ENCODE data around the gene CENPVL2.
"Not testable (repeated sequence)": the region's sequence is repeated elsewhere in the genome, so short reads cannot be mapped to it uniquely, and the experiment has no call there.

Gene CENPVL2

GRCh38 chrX:51682720-51683062, at the start of gene CENPVL2:
TSS of gene CENPVL2 (minus strand) at chrX:51682831. CDS start at chrX:51682831, 0 bp downstream.
- not testable (repeated sequence) for DNase-seq

GRCh38 chrX:51728202-51728601, 45.6 kb upstream of the CENPVL2 start:
- no peak for DNase-seq

DNA sequence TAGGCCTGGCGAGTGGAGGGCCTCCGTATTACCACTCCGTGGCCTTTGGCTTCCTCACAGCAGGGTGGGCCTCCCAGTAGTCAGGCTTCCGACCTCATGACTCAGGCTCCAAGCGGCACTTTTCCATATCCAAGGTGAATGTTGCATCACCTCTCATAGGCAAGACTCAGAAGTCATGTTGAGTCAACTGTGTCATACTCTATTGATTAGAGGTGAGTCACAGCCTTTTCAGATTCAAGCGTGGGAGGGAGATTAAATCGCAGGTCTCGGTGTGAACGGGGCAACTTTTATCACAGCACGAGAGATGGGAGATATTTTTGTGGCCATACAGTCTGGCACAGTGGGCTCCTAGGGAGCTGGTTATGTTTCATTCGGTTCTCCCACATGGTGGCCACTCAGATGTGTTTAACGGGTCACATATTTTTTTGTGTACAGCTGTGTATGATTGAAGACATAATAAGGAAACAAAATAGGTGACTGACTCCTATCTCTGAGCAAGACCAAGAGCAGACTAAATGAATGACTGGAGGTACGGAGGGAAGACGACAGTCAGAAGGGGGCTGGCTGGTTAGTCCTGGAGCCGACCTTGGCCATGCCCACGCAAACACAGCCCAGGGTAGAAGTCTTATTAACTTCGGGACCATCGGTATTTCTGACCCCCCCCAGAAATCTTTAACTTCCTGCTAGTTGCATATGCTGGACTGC, 30.5 kb upstream of the CENPVL2 start:
- not testable (repeated sequence) for DNase-seq

DNA sequence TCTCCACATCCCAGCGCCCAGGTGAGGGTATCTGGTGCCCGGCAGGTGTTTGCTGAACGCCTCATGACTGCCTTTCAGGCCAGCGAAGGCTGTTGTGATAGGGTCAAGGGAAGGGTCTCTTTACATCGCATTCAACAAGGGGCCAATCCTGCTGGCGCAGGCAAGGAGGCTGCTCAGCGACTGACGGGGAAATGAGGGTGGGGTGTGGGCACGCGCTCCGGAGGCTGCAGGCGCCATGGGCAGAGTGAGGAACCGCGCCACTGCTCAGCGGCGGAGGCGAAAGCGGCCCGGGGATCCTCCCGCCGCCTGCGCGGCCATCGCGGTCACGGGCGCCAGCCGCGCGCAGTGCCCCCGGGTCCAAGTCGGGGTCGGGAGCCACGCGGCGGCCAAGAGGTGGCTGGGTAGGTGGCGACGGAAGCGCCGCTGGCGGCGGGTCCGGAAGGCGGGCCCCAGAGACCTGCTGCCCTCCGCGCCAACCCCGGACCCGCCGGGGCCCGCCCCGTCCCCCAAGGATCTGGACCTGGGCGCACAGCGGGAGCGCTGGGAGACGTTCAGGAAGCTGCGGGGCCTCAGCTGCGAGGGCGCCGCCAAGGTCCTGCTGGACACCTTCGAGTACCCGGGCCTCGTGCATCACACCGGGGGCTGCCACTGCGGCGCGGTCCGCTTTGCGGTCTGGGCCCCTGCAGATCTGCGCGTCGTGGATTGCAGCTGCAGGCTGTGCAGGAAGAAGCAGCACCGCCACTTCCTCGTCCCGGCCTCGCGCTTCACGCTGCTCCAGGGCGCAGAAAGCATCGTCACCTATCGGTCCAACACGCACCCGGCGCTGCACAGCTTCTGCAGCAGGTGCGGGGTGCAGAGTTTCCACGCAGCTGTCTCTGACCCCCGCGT, 27.9 kb upstream of the CENPVL2 start, which contains the start of gene CENPVL1:
TSS of gene CENPVL1 (plus strand) at position 236 of the 888 bp plus-strand sequence. CDS start at position 236, 0 bp downstream.
- not testable (repeated sequence) for DNase-seq

DNA sequence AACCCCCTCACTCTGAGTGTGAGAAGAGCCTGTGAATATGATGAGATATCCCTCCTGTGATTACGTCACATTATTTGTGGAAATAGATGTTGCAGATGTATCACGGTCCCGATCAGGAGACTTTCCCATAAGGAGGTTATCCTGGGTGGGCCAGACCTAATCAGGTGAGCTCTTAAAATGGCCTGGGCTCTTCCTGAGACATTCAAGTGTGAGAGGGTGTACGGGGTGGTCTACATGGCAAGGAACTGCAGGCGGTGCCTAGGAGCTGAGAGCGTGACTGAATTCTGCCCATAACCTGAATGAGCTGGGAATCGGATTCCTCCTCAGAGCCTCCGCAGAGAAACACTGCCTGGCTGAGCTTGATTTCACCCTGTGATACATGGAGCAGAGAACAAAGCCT, 14.8 kb upstream of the CENPVL2 start:
- no peak for DNase-seq

GRCh38 chrX:51694254-51694653, 11.6 kb upstream of the CENPVL2 start:
- DNase-seq, result no peak

DNA sequence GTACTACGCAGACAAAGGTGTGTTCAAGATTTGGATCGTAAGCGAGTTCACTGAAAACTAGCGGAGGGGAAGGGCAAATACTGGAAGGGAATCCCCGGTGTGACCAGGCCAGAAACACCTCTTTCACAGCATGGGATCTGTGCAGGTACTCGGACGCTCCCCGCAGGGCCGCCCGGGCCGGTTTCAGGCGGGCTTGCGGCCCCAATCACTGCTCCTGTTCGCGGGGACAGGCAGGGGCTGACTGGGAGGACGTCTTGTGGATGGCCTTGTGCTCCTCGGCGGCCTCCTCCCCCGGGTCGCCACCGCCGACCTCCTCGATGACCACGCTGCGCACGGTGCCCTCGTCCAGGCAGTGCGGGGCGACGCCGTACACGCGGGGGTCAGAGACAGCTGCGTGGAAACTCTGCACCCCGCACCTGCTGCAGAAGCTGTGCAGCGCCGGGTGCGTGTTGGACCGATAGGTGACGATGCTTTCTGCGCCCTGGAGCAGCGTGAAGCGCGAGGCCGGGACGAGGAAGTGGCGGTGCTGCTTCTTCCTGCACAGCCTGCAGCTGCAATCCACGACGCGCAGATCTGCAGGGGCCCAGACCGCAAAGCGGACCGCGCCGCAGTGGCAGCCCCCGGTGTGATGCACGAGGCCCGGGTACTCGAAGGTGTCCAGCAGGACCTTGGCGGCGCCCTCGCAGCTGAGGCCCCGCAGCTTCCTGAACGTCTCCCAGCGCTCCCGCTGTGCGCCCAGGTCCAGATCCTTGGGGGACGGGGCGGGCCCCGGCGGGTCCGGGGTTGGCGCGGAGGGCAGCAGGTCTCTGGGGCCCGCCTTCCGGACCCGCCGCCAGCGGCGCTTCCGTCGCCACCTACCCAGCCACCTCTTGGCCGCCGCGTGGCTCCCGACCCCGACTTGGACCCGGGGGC, 567 bp downstream of the CENPVL2 start:
- not testable (repeated sequence) for DNase-seq

DNA sequence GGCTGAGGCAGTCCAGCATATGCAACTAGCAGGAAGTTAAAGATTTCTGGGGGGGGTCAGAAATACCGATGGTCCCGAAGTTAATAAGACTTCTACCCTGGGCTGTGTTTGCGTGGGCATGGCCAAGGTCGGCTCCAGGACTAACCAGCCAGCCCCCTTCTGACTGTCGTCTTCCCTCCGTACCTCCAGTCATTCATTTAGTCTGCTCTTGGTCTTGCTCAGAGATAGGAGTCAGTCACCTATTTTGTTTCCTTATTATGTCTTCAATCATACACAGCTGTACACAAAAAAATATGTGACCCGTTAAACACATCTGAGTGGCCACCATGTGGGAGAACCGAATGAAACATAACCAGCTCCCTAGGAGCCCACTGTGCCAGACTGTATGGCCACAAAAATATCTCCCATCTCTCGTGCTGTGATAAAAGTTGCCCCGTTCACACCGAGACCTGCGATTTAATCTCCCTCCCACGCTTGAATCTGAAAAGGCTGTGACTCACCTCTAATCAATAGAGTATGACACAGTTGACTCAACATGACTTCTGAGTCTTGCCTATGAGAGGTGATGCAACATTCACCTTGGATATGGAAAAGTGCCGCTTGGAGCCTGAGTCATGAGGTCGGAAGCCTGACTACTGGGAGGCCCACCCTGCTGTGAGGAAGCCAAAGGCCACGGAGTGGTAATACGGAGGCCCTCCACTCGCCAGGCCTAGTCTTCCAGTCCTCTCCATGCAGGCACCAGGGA, 2.8 kb downstream of the CENPVL2 start:
- not testable (repeated sequence) for DNase-seq

DNA sequence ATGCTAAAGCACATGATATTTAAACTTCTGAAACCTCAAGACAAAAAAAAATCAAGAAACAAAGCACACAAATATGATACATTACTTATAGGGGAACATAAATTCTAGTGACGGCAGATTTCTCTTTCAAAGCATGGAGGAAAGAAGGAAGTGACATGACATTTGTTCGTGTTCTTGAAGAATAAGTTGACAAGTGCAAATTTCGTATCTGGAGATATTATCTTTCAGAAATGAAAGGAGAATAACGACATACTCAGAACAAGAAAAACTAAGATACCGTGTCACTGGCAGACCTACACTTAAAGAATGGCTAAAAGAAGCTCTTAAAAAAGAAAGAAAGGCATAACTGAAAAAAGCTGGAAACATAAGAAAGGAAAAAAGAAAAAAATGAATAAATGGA, 16.6 kb downstream of the CENPVL2 start:
- no peak for DNase-seq

- no peak for DNase-seq
Measured at GRCh38 chrX:51643377-51643776, 39.3 kb downstream of the CENPVL2 start.

GRCh38 chrX:51641421-51642021, 41.1 kb downstream of the CENPVL2 start:
- peak; percentile 44 for DNase-seq

DNA sequence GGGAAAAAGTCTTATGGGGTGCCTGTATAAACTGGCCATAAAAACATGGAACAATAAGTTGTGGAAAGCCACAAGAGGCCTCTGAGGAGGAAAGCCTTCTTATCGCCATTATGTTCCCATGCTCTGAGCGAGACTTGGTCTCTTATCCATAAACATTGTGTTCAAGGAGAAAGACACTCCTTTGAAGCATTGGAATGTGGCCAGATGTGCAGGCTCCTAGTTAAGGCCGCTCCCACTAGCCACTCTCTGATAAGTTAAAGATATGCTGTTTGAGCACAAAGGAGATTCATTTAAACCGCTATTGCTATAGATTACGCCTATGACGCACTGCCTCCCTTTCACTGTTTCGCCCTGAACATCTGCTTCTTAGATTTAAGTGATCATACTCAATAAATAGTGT, 46.1 kb downstream of the CENPVL2 start:
- DNase-seq, result not testable (repeated sequence)
